Transverse colon (tissue), 3 donors: ENCODE results near the gene IZUMO4.
A peak's percentile ranks its signal among the peaks of the same experiment; 100 is the strongest.

Experiments used
- EP300 ChIP-seq: sonication (generic); formaldehyde crosslinking; IDR thresholded peaks from one replicate; pipeline ENCODE4 v1.6.1; 2017; ENCODE audit warnings: antibody characterized with exemption, low read depth
- POLR2A ChIP-seq: fragments of 450-650 bp; IDR thresholded peaks from one replicate; pipeline ENCODE4 v1.6.1; 2016; ENCODE audit warnings: antibody characterized with exemption, mild to moderate bottlenecking, moderate library complexity
- TF ChIP-seq, protein P1 (sequence below), 5 experiments: fragments of 200-600 bp in 3 of 5; fragments of 450-650 bp in 2 of 5; sonication (generic) in 3 of 5; IDR thresholded peaks; 1 replicate in 2 of 5; 2 replicates in 3 of 5; pipeline ENCODE4 v1.5.1; 2016 to 2017; ENCODE audit warnings: antibody characterized with exemption in 5 of 5, inconsistent platforms in 3 of 5, mild to moderate bottlenecking in 2 of 5, moderate library complexity in 1 of 5

DNA sequence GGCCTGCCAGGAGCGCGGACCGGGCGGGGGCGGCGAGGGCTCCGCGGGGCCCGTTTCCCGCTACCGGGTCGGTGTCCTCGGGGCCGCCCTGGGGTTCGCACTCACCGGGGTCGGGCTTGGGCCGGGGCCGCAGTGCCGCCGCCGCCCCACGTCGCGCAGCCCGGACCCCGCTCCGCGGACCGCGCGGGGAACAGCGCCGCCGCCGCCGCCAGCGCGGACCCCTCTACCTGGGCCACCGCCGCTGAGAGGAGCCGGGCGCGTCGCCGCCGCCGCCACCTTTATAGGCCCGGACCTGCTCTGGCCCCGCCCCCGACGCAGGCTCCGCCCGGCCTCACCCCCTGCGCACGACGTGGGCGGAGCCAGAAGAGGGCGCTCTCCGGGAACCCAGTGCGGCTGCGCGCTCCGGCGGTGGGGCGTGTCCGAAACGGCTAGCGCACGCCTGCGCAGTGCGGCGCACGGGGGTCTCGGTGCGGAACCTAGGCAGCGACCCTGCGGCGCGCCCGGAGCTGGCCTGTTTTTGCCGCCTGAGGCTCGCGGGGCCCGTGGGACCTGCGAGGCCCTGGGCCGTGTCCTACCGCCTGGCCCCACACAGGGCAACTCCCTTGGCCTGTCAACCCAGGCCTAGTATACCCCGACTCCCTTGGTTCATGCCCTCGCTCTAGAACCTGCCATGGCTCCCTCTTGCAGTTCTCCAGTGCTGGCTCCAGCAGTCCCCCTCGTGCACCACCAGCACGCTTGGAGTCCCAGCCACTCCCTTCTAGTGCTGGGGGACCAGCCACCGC is 45.5 kb upstream of the IZUMO4 start, which contains the start of gene MKNK2:
- TF ChIP-seq, protein P1, sequence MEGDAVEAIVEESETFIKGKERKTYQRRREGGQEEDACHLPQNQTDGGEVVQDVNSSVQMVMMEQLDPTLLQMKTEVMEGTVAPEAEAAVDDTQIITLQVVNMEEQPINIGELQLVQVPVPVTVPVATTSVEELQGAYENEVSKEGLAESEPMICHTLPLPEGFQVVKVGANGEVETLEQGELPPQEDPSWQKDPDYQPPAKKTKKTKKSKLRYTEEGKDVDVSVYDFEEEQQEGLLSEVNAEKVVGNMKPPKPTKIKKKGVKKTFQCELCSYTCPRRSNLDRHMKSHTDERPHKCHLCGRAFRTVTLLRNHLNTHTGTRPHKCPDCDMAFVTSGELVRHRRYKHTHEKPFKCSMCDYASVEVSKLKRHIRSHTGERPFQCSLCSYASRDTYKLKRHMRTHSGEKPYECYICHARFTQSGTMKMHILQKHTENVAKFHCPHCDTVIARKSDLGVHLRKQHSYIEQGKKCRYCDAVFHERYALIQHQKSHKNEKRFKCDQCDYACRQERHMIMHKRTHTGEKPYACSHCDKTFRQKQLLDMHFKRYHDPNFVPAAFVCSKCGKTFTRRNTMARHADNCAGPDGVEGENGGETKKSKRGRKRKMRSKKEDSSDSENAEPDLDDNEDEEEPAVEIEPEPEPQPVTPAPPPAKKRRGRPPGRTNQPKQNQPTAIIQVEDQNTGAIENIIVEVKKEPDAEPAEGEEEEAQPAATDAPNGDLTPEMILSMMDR (IDR thresholded peaks at IDR 0.05) = peak in 4 of 5 experiments; percentile 25 to 67 (median 51)
- TF ChIP-seq POLR2A (peak; percentile 88), EP300 (no peak)
